Embryonic facial prominence (tissue), 1 donor: Measurements from ENCODE around the gene PARD3.
A peak's percentile ranks its signal among the peaks of the same experiment; 100 is the strongest.
"Not testable (repeated sequence)": the region's sequence is repeated elsewhere in the genome, so short reads cannot be mapped to it uniquely, and the experiment has no call there.

Experiments used
- DNase-seq: peaks from one replicate; pipeline ENCODE4 v3.0.0-alpha.2; 2016; ENCODE audit errors: extremely low spot score

The PARD3 gene

GRCh38 chr10:34648919-34649318 lies 166.2 kb downstream of the PARD3 start:
- DNase-seq, result no peak

- no peak for DNase-seq
These were observed 166.9 kb downstream of the PARD3 start for GRCh38 chr10:34647875-34648865.

GRCh38 chr10:34647160-34647559 lies 167.9 kb downstream of the PARD3 start:
- DNase-seq, result no peak

GRCh38 chr10:34646331-34646730 lies 168.8 kb downstream of the PARD3 start:
- no peak for DNase-seq

GRCh38 chr10:34644815-34645214 lies 170.3 kb downstream of the PARD3 start:
- DNase-seq, result not testable (repeated sequence)

GRCh38 chr10:34644224-34644623 lies 170.9 kb downstream of the PARD3 start:
- no peak for DNase-seq

- DNase-seq, result no peak
These were observed 171.5 kb downstream of the PARD3 start for GRCh38 chr10:34643620-34644019.

GRCh38 chr10:34641913-34642558 lies 173.1 kb downstream of the PARD3 start:
- DNase-seq, result no peak

- DNase-seq, result no peak
These were observed 173.8 kb downstream of the PARD3 start for GRCh38 chr10:34641147-34641912.

- peak; percentile 54 for DNase-seq
These were observed 176.6 kb downstream of the PARD3 start for GRCh38 chr10:34638406-34639054.

GRCh38 chr10:34637418-34637911 lies 177.6 kb downstream of the PARD3 start:
- DNase-seq, result no peak

GRCh38 chr10:34635111-34635510 lies 180.0 kb downstream of the PARD3 start:
- no peak for DNase-seq

- no peak for DNase-seq
These were observed 181.7 kb downstream of the PARD3 start for GRCh38 chr10:34633374-34633773.

- DNase-seq, result no peak
These were observed 186.0 kb downstream of the PARD3 start for GRCh38 chr10:34629084-34629483.

GRCh38 chr10:34628174-34628796 lies 186.8 kb downstream of the PARD3 start:
- DNase-seq, result no peak

GRCh38 chr10:34627741-34628140 lies 187.4 kb downstream of the PARD3 start:
- no peak for DNase-seq

- DNase-seq, result no peak
These were observed 187.8 kb downstream of the PARD3 start for GRCh38 chr10:34627331-34627730.

GRCh38 chr10:34626158-34626880 lies 188.8 kb downstream of the PARD3 start:
- DNase-seq, result no peak

- DNase-seq, result no peak
These were observed 190.6 kb downstream of the PARD3 start for GRCh38 chr10:34624323-34625153.
